Measurements from ENCODE around the gene RALGAPA1.

DNA sequence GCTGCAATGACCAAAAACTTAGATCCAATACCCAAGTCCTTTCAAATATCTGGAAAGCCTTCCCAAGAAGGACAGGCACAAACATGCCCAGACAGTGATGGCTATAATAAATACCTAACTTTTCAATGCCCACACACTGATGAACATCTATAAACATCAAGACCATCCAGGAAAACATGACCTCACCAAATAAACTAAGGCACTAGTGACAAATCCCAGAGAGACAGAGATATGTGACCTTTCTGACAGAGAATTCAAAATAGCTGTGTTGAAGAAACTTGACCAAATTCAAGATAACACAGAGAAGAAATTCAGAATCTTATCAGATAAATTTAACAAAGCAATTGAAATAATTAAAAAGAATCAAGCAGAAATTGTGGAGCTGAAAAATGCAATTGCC, 313.8 kb downstream of the RALGAPA1 start:
- TF ChIP-seq, protein P1, sequence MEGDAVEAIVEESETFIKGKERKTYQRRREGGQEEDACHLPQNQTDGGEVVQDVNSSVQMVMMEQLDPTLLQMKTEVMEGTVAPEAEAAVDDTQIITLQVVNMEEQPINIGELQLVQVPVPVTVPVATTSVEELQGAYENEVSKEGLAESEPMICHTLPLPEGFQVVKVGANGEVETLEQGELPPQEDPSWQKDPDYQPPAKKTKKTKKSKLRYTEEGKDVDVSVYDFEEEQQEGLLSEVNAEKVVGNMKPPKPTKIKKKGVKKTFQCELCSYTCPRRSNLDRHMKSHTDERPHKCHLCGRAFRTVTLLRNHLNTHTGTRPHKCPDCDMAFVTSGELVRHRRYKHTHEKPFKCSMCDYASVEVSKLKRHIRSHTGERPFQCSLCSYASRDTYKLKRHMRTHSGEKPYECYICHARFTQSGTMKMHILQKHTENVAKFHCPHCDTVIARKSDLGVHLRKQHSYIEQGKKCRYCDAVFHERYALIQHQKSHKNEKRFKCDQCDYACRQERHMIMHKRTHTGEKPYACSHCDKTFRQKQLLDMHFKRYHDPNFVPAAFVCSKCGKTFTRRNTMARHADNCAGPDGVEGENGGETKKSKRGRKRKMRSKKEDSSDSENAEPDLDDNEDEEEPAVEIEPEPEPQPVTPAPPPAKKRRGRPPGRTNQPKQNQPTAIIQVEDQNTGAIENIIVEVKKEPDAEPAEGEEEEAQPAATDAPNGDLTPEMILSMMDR (IDR thresholded peaks at IDR 0.05): no peak
- no peak for TF ChIP-seq POLR2A (IDR thresholded peaks at IDR 0.05)
- no peak for TF ChIP-seq POLR2AphosphoS5 (IDR thresholded peaks at IDR 0.05)

Measured in stomach (tissue), 4 donors.